GM12873 (cell line): Measurements from ENCODE around the gene MGAM2.

ENCODE experiments used
- CTCF ChIP-seq: IDR thresholded peaks from 2 replicates; pipeline ENCODE4 v1.5.1; 2012; ENCODE audit warnings: low read depth, mild to moderate bottlenecking, moderate library complexity, low read length, control low read depth; ENCODE audit not compliant: insufficient read depth; ENCODE audit errors: missing control alignments

MGAM2 gene

DNA sequence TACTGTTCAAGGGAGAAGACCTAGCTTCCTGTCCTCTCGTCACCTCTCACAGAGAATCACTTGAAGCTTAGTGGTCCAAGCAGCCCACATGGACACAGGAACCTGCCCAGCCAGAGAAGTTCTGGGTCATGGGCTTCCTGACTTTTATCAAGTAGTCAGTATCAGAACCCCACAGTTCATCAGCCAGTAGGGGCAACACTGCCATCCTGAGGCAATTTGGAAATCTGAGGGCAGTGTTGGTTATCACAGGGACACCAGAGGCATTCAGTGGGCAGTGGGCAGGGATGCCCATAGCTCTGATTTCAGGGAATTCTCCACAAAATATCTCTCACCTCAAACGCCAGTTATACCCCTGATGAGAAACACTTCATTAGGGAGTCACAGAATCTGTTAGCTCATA, 22.5 kb upstream of the MGAM2 start:
- TF ChIP-seq CTCF: no peak

GRCh38 chr7:142091961-142092360, 19.6 kb upstream of the MGAM2 start:
- TF ChIP-seq CTCF: no peak

- TF ChIP-seq CTCF: no peak
These were observed 16.7 kb upstream of the MGAM2 start for GRCh38 chr7:142094861-142095260.

DNA sequence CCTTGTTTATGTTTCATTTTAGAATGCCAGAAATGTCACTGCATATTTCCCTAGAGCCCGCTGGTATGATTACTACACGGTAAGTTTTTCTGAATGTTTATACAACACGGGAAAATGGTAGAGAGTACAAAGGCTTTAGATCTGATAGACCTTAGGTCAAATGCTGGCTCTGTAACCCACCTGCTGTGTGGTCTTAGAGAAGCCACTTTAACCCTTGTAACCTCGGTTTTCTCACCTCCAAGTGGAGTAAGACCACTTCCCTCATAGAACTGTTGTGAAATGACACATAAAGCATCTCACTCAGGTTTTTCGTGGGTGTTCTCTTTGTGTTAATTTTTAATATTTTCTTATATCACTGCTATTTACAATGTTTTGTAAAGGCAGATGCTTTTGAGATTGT, 13.9 kb upstream of the MGAM2 start:
- TF ChIP-seq CTCF: no peak

GRCh38 chr7:142098004-142098403, 13.5 kb upstream of the MGAM2 start:
- TF ChIP-seq CTCF: no peak

- TF ChIP-seq CTCF: no peak
These were observed 10.9 kb upstream of the MGAM2 start for GRCh38 chr7:142100634-142101033.

- TF ChIP-seq CTCF: no peak
These were observed 6.7 kb upstream of the MGAM2 start for GRCh38 chr7:142104550-142105527.
